ENCODE results near the gene C1orf167. TPM values are rescaled to one million over a fixed set of nuclear protein-coding genes. Genes with fewer than 3 reads are reported as not detected.

Gene C1orf167
- total RNA-seq, 4 donors from 2014 or later, result 0.21 to 0.82 TPM; not detected in 2

DNA sequence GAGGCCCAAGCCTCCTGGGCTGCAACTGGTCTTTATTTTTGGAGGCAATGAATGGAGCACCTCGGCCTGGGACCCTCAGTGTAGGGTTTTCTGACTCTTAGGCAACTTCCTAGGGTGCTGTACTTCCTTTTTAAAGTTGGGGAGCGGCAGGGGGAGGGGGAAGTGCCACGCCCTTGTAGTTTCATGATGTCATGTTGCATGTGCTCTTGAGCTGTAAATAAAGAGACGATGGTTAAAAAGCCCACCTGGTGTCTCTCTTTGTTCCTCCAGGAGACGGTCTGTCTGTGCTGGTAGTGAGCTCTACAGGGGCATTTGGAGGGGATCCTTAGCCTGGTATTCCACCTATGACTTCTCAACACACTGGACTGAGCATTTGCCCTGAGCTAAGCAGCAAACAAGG is 36.4 kb upstream of the C1orf167 start:
- no peak for TF ChIP-seq POLR2A (IDR thresholded peaks at IDR 0.05)
- TF ChIP-seq, protein P1, sequence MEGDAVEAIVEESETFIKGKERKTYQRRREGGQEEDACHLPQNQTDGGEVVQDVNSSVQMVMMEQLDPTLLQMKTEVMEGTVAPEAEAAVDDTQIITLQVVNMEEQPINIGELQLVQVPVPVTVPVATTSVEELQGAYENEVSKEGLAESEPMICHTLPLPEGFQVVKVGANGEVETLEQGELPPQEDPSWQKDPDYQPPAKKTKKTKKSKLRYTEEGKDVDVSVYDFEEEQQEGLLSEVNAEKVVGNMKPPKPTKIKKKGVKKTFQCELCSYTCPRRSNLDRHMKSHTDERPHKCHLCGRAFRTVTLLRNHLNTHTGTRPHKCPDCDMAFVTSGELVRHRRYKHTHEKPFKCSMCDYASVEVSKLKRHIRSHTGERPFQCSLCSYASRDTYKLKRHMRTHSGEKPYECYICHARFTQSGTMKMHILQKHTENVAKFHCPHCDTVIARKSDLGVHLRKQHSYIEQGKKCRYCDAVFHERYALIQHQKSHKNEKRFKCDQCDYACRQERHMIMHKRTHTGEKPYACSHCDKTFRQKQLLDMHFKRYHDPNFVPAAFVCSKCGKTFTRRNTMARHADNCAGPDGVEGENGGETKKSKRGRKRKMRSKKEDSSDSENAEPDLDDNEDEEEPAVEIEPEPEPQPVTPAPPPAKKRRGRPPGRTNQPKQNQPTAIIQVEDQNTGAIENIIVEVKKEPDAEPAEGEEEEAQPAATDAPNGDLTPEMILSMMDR (IDR thresholded peaks at IDR 0.05), result no peak
- no peaks in the 10 kb centered on the region for H3K36me3 ChIP-seq
- DNase-seq, result no peak
- no peak overlapping the region for H3K4me3 ChIP-seq
- no peaks in the 10 kb centered on the region for H3K27me3 ChIP-seq
- intact Hi-C loops (cut with DNase I; ENCODE audit: low total_unique reads), result no loop called here
- H3K4me1 ChIP-seq, result no peaks in the 10 kb centered on the region
- no peak overlapping the region for H3K27ac ChIP-seq
- no peaks in the 10 kb centered on the region for H3K9me3 ChIP-seq

DNA sequence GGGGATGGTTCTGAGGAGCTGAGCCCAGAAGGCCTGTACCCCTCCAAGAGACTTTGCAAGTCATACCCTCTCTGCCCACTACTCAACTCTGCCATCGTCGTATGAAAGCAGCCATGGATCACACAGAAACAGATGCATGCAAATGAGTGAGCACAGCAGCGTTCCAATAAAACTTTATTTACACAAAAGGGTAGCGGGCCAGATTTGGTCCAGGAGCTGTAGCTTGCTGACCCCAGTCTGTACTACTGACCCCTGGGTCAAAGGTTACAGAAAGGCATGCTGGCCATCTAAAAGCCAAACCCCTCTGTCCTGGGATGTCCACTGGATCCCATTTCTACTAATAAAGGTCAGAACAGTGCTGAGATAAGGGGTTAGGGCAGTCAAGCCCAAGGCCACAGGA is 34.9 kb upstream of the C1orf167 start:
- DNase-seq, result no peak
- Histone ChIP-seq H3K9me3 (no peaks in the 10 kb centered on the region), H3K27me3 (no peaks in the 10 kb centered on the region), H3K4me3 (no peak overlapping the region), H3K36me3 (no peaks in the 10 kb centered on the region), H3K27ac (no peak overlapping the region), H3K4me1 (no peaks in the 10 kb centered on the region)
- intact Hi-C loops (cut with DNase I; ENCODE audit: low total_unique reads), result no loop called here
- no peak for TF ChIP-seq POLR2A (IDR thresholded peaks at IDR 0.05)
- TF ChIP-seq, protein P1 (IDR thresholded peaks at IDR 0.05), result no peak

DNA sequence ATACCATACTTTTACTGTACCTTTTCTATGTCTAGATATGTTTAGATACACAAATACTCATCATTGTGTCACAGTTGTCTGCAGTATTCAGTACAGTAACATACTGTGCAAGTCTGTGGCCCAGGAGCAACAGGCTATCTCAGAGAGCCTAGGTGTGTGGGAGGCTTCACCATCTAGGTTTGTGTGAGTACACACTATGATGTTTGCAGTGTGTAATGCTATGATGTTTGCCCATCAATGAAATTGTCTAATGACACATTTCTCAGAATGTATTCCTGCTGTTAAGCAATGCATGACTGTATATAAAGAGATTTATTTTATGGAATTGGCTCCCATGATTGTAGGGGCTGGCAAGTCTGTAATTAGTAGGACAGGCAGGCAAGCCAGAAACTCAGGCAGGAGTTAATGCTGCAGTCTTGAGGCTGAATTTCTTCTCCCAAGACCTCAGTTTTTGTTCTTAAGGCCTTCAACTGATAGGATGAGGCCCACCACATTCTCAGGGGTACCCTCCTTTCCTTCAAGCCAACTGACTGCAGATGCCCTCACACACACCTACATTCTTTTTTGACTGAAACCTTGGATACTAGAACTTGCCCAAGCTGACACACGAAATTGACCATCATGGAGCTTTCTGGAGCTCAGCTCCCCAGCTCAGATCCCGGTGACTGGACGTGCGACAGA is 33.7 kb upstream of the C1orf167 start:
- H3K4me1 ChIP-seq, result no peaks in the 10 kb centered on the region
- H3K36me3 ChIP-seq, result no peaks in the 10 kb centered on the region
- H3K4me3 ChIP-seq, result no peak overlapping the region
- no peaks in the 10 kb centered on the region for H3K27me3 ChIP-seq
- DNase-seq, result no peak
- no peak overlapping the region for H3K27ac ChIP-seq
- no peaks in the 10 kb centered on the region for H3K9me3 ChIP-seq
- TF ChIP-seq POLR2A (IDR thresholded peaks at IDR 0.05), result no peak
- TF ChIP-seq, protein P1 (IDR thresholded peaks at IDR 0.05), result no peak
- intact Hi-C loops (cut with DNase I; ENCODE audit: low total_unique reads), result no loop called here

DNA sequence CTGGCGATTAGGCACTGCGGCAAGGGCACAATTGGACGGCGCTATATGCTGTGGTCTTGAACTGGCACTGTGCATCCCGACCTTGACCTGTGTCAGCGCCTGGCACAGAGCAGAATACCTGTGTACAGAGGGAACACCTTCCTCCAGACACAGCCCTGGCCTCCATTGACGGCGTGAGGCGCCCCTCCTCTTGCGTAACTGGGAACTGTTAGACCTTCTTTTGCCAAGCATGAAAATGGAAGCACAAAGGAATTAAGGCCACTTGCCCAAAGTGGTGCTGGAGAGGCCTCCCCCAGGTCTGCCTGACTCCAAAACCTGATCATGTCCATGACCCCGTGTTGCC is 32.9 kb upstream of the C1orf167 start:
- H3K27me3 ChIP-seq, result no peaks in the 10 kb centered on the region
- no peaks in the 10 kb centered on the region for H3K4me1 ChIP-seq
- intact Hi-C loops (cut with DNase I; ENCODE audit: low total_unique reads), result no loop called here
- no peak for DNase-seq
- H3K27ac ChIP-seq, result no peak overlapping the region
- no peak for TF ChIP-seq POLR2A (IDR thresholded peaks at IDR 0.05)
- TF ChIP-seq, protein P1 (IDR thresholded peaks at IDR 0.05), result no peak
- no peak overlapping the region for H3K4me3 ChIP-seq
- H3K36me3 ChIP-seq, result no peaks in the 10 kb centered on the region
- H3K9me3 ChIP-seq, result no peaks in the 10 kb centered on the region

DNA sequence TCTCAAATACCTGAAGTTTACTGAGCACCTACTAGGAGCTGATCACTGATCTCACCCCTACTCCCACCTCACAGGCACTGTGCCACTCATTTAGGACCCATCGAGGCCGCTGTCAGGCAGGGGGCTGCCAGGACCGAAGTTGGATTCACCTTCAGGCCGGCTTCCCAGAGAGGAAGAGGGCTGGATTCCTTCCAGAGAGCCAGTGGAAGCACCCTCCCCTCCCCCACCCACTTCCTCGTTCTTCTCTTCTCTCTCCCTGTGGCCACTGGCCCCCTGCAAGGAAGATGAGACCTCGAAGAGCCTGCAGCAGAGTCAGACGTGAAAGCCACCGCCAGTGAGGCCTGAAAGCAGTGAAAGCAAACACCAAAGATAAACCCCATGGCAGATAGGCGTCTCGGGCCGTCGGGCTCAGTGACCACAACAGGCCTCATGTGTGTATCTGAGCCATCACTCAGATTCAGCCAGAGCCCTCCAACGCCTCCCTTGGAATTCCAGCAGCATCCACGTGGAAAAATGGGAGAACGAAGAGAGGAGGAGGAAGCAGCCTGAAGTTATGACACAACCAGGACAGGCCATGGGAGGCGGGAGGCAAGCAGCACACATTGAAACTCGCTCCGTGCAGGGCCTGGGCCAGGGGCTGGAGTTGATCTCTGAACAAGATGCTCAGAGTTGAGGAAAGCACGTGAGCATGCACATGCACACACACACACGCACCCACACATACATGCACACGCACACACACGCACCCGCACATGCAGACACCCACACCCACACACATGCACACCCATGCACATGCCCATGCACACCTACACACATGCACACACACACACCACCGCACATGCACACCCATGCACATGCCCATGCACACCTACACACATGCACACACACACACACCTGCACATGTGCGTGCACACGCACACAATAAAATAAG is 32.2 kb upstream of the C1orf167 start:
- intact Hi-C loops (cut with DNase I; ENCODE audit: low total_unique reads), result loop anchor here (10.0 kb wide), 1 partner anchor 75 kb away; the partner anchor contains the start of genes CLCN6 and MTHFR
- no peak overlapping the region for H3K27ac ChIP-seq
- TF ChIP-seq, protein P1 (IDR thresholded peaks at IDR 0.05), result no peak
- TF ChIP-seq POLR2A (IDR thresholded peaks at IDR 0.05), result no peak

More for the DNA sequence above, 32.2 kb upstream of the C1orf167 start:
- no peaks in the 10 kb centered on the region for H3K27me3 ChIP-seq
- no peaks in the 10 kb centered on the region for H3K36me3 ChIP-seq
- DNase-seq, result no peak
- H3K4me1 ChIP-seq, result no peaks in the 10 kb centered on the region
- H3K9me3 ChIP-seq, result no peaks in the 10 kb centered on the region
- no peak overlapping the region for H3K4me3 ChIP-seq

Measured in uterus (tissue), 4 donors.